GM12875 (cell line): ENCODE data around the gene KCNH4.

ENCODE experiments used
- H3K4me3 ChIP-seq: one replicate; pipeline ENCODE4 v1.5.1; 2011; ENCODE audit warnings: low read depth, low read length, control low read depth
- TF ChIP-seq, protein P1 (sequence below): IDR thresholded peaks from 2 replicates; pipeline ENCODE4 v1.5.1; 2011; ENCODE audit warnings: low read depth, mild to moderate bottlenecking, control low read depth, inconsistent platforms, low read length, moderate library complexity, borderline replicate concordance; ENCODE audit not compliant: insufficient read depth

The KCNH4 gene

DNA sequence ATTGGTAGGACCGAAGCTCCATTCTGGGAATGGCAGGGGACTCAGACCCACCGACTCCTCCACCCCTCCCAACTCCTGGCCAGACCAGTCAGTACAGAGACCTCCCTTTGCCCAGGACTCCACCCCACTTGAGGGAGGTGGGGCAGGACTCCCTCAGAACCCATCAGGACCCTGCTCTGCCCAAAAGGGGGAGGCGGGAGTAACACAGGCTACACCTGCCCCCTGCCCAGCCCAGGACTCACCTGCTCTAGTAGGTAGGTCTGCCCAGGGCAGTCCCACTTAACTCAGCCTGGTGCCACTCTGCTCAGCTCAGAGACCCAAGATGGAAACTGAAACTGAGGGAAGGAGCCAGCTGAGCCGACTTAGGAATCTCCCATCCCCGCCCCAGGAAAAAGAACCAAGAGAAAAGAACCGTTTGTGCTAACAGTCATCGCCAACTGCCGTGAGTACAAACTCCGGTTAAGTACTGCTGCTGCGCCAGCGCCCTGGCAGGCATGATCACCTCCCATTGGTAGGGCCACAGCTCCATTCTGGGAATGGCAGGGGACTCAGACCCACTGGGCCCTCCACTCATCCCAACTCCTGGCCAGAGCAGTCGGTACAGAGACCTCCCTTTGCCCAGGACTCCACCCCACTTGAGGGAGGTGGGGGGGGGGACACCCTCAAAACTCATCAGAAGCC is 68.9 kb downstream of the KCNH4 start:
- TF ChIP-seq, protein P1, sequence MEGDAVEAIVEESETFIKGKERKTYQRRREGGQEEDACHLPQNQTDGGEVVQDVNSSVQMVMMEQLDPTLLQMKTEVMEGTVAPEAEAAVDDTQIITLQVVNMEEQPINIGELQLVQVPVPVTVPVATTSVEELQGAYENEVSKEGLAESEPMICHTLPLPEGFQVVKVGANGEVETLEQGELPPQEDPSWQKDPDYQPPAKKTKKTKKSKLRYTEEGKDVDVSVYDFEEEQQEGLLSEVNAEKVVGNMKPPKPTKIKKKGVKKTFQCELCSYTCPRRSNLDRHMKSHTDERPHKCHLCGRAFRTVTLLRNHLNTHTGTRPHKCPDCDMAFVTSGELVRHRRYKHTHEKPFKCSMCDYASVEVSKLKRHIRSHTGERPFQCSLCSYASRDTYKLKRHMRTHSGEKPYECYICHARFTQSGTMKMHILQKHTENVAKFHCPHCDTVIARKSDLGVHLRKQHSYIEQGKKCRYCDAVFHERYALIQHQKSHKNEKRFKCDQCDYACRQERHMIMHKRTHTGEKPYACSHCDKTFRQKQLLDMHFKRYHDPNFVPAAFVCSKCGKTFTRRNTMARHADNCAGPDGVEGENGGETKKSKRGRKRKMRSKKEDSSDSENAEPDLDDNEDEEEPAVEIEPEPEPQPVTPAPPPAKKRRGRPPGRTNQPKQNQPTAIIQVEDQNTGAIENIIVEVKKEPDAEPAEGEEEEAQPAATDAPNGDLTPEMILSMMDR = no peak
- H3K4me3 ChIP-seq = peak overlapping the region; percentile 53

DNA sequence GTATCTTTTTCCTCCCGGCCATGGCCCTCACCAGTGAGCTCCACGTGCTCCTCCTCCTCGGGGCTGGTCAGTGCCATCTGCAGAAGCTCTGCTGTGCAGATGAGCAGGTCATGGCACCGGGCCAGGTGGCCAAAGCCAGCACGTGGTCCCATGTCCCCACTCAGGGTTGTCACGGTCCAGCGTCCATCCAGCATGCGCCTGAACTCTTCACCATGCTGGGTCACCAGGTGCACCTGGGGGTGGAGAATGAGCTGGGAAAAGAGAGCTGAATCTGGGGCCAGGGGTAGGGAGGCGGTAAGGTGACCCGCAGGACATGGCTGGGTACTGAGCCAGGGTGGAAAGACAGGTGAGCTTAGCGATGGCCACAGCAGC is 69.7 kb downstream of the KCNH4 start:
- no peak overlapping the region for H3K4me3 ChIP-seq
- TF ChIP-seq, protein P1 = no peak

DNA sequence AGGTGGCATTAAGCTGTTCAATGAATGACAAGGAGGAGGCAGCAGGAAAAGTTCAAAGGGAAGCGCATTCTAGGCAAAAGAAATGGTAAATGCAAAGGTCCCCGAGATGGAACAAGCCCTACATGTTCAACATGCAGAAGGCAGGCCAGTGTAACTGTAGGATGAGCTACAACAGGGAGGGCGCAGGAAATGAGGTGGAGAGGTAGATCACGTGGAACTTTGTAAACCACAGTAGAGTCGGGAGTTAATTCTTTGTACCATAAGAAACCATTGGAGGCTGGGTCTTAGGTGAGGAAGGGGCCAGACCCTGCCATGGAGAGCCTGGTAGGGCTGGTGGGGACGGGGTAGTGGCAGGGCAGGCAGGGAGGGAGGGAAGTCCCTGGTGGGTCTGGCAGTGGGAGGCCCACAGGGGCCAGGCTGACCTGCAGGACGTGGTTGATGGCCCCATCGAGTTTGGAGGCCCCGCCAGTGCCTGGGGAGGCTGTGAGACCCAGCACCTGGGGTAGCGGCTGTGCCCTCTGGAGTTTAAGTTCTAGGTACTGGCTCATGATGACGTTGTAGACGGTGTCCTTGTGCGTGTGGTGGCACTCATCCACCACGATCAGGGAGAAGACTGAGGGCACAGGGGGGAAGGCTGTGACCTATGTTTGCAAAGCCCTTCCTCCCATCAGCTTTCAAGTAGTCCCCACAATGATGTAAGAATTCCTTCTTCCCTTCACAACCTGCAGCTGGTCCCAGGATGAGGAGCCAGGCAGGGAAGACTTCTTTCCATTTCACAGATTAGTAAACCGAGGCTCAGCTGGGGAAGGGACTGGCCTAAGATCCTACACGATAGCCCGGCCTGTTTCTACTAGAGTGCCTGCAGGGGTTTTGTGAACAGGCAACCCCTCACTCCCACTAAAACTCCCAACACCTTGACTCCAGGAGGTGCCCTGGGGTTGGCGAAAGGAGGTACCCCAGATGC is 70.4 kb downstream of the KCNH4 start:
- TF ChIP-seq, protein P1 = no peak
- no peak overlapping the region for H3K4me3 ChIP-seq

DNA sequence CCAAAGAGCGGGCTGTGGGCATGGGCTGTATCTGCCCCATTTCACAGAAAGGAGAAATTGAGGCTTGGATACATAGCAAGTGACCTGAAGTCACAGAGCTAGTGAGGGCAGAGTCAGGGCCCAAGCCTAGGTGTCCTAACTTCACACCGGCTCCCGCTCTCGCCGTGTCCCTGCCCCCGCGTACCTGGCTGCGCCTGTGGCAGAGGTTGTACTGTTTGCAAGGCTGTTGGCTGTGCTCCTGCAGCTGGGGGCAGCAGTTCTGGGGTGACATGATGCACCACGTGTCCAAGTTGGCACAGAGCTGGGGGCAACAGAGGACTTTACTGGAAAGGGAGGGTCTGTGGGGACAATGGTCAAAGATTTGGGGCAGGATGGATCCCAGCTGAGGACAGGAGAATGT is 71.9 kb downstream of the KCNH4 start:
- TF ChIP-seq, protein P1 = no peak

DNA sequence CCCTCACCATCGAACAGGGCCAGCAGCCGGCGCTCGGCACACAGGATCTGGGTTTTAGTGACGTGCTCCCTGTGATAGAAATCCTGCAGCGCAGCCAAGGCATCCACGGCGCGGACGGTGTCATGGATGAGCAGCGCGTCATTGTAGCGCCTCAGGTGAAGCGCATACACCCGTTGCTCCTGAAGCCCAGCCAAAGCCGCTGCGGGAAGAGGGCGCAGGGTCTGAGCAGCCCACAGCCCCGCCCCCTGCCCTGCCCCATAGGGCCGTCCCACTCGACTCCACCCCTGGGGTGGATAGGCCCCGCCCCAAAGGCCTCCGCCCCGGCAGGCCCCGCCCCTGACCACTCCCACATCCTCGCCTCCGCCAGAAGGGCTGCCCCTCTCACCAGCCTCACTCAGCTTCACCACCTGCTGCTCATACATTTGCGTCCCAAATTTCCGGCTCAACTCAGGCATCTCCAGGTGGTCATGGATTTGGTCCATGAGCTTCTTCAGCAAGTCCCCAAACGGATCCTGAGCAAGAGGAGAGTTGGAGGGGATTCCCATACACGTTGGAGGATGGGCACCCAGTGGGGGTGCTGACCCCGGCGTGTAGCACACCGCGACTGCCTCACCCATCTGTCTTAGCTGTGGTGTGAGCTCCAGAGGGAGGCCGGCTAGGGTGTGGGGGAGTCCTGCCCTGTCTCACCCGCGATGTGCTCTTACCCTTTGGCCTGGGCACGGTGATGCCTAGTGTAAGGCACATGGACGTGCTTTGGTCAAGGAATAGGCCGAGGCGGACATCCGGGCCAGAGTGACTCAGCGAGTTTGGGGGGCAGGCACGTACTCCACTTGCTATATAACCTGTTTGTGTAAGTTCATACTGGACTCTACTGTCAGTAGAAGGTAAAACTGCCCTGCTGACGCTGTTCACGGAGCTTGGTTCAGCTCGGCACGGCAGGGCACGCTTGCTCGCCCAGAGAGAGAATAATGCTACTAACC is 73.1 kb downstream of the KCNH4 start:
- H3K4me3 ChIP-seq = no peak overlapping the region
- TF ChIP-seq, protein P1 = no peak

More for the DNA sequence above, 71.9 kb downstream of the KCNH4 start:
- no peak overlapping the region for H3K4me3 ChIP-seq

DNA sequence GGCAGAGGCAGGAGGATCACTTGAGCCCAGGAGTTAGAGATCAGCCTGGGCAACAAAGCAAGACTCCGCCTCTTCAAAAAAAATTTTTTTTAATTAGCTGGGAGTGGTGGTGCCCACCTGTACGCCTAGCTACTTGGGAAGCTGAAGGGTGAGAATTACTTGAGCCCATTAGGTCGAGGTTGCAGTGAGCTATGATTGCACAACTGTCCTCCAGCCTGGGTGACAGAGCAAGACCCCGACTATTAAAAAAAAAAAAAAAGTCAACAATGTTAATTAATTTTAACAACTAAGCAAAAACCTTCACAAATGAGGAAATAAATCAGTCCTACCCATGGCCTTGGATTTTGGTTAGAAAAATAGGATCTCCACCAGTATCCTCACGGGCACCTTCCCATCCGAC is 73.8 kb downstream of the KCNH4 start:
- TF ChIP-seq, protein P1 = no peak
- H3K4me3 ChIP-seq = no peak overlapping the region
